GM18867 (cell line): ENCODE measurements around the gene PLOD1.
"Not testable (repeated sequence)": the region's sequence is repeated elsewhere in the genome, so short reads cannot be mapped to it uniquely, and the experiment has no call there.

ENCODE experiments used
- ATAC-seq: cut with Tn5 transposase; IDR thresholded peaks from one replicate; pipeline ENCODE4 v1.9.1; 2021; ENCODE audit warnings: mild to moderate bottlenecking, moderate library complexity; ENCODE audit not compliant: unreplicated experiment

PLOD1 gene

GRCh38 chr1:11912000-11912399, 22.5 kb upstream of the PLOD1 start:
- no peak for ATAC-seq

- ATAC-seq: not testable (repeated sequence)
Observed at GRCh38 chr1:11912482-11913216, 21.9 kb upstream of the PLOD1 start.

GRCh38 chr1:11913291-11913690, 21.2 kb upstream of the PLOD1 start:
- no peak for ATAC-seq

GRCh38 chr1:11914024-11914423, 20.5 kb upstream of the PLOD1 start:
- ATAC-seq: no peak

GRCh38 chr1:11918799-11919519, 15.6 kb upstream of the PLOD1 start:
- ATAC-seq: no peak

- ATAC-seq: no peak
Observed at GRCh38 chr1:11919621-11920020, 14.9 kb upstream of the PLOD1 start.

GRCh38 chr1:11920239-11920903, 14.1 kb upstream of the PLOD1 start:
- no peak for ATAC-seq

- ATAC-seq: no peak
Observed at GRCh38 chr1:11921022-11921421, 13.5 kb upstream of the PLOD1 start.

- no peak for ATAC-seq
Observed at GRCh38 chr1:11923069-11923826, 11.3 kb upstream of the PLOD1 start.

GRCh38 chr1:11923827-11924113, 10.7 kb upstream of the PLOD1 start:
- no peak for ATAC-seq

- ATAC-seq: no peak
Observed at GRCh38 chr1:11924334-11925195, 10.0 kb upstream of the PLOD1 start.

- peak; percentile 16 for ATAC-seq
Observed at GRCh38 chr1:11925196-11925937, 9.2 kb upstream of the PLOD1 start.

GRCh38 chr1:11925938-11926292, 8.6 kb upstream of the PLOD1 start:
- ATAC-seq: peak; percentile 16

- ATAC-seq: no peak
Observed at GRCh38 chr1:11927866-11928592, 6.5 kb upstream of the PLOD1 start.

GRCh38 chr1:11929849-11930248, 4.7 kb upstream of the PLOD1 start:
- ATAC-seq: no peak

GRCh38 chr1:11930571-11931445, 3.7 kb upstream of the PLOD1 start:
- ATAC-seq: no peak

- no peak for ATAC-seq
Observed at GRCh38 chr1:11931845-11932244, 2.7 kb upstream of the PLOD1 start.

- ATAC-seq: no peak
Observed at GRCh38 chr1:11935057-11935412, 518 bp downstream of the PLOD1 start.
